ACC112 (cell line): Measurements from ENCODE around the gene SHLD1.
"Not testable (repeated sequence)": the region's sequence is repeated elsewhere in the genome, so short reads cannot be mapped to it uniquely, and the experiment has no call there.

Experiments
- H2AFZ ChIP-seq: fragments of 200-600 bp; sonication (generic); one replicate; pipeline ENCODE4 v1.6.0; 2017; ENCODE audit warnings: antibody characterized with exemption, low read length; ENCODE audit not compliant: unreplicated experiment
- H3K27ac ChIP-seq: fragments of 200-600 bp; sonication (generic); 2 replicates; pipeline ENCODE4 v1.5.1; 2014; ENCODE audit warnings: low read depth, mild to moderate bottlenecking, antibody characterized with exemption, low read length, moderate library complexity
- H3K27me3 ChIP-seq: fragments of 200-600 bp; sonication (generic); 2 replicates; pipeline ENCODE4 v1.6.1; 2014; ENCODE audit warnings: mild to moderate bottlenecking, antibody characterized with exemption, low read length, moderate library complexity, mixed read lengths; ENCODE audit not compliant: insufficient read depth
- H3K36me3 ChIP-seq: fragments of 200-600 bp; sonication (generic); 2 replicates; pipeline ENCODE4 v1.6.1; 2016; ENCODE audit warnings: mild to moderate bottlenecking, antibody characterized with exemption, low read length, moderate library complexity, mixed read lengths; ENCODE audit not compliant: insufficient read depth
- H3K4me1 ChIP-seq: fragments of 200-600 bp; sonication (generic); one replicate; pipeline ENCODE4 v1.6.1; 2016; ENCODE audit warnings: low read length, mixed read lengths; ENCODE audit not compliant: insufficient read depth, unreplicated experiment, control insufficient read depth
- H3K4me3 ChIP-seq: fragments of 200-600 bp; sonication (generic); 2 replicates; pipeline ENCODE4 v1.5.1; 2014; ENCODE audit warnings: mild to moderate bottlenecking, low read depth, low read length
- H3K79me2 ChIP-seq: fragments of 200-600 bp; sonication (generic); one replicate; pipeline ENCODE4 v1.6.0; 2016; ENCODE audit warnings: low read length; ENCODE audit not compliant: control insufficient read depth, unreplicated experiment, insufficient read depth

SHLD1 gene, protein sequence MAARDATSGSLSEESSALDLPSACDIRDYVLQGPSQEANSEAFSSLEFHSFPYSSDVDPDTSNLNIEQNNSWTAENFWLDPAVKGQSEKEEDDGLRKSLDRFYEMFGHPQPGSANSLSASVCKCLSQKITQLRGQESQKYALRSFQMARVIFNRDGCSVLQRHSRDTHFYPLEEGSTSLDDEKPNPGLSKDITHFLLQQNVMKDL

DNA sequence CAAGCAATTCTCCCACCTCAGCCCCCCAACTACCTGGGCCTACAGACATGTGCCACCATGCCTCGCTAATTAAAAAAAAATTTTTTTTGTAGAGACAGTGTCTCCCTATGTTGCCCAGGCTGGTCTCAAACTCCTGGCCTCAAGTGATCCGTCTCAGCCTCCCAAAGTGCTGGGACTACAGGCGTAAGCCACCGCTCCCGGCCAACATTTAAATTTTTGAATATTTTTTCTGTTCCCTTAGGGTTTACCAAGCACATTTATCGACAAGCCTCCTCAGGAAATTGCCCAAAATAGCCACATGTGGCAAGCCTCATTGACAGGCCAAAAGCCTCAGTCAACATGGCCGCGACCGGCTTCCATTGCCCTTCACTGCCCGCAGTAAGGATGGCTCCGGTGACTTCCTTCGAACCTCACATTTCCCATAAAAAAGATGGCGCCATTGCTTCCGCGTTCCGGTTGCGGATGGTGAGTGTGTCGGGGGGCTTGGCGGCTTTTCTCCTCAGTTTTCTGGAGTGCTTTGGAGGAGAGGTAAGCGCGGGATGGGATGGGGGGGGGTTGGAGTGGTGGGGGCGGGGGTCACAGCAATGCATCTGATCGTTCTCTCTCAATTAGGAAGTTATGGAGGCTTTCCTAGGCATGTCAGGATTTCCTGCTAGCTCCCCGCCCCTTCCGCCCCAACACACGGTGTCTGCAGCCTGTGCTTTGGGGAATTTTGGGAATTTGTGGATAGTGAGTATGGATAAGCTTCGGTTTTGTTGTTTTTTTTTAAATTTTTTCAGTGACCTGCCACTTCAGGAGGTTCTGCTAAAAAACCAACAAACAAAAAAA is at the start of gene SHLD1:
Gene SHLD1 (plus strand): TSS at position 450 of the 828 bp plus-strand sequence. CDS start 22,465 bp downstream, outside the sequence.
- H3K79me2 ChIP-seq: no peaks in the 10 kb centered on the region
- peak within 1 kb of the TSS; percentile 76 for H3K4me3 ChIP-seq
- no peaks in the 10 kb centered on the region for H3K27me3 ChIP-seq
- H3K27ac ChIP-seq: peak within 1 kb of the TSS; percentile 33
- H3K4me1 ChIP-seq: no peaks in the 10 kb centered on the region
- H3K36me3 ChIP-seq: no peaks in the 10 kb centered on the region
- peak within 1 kb of the TSS; percentile 63 for H2AFZ ChIP-seq

DNA sequence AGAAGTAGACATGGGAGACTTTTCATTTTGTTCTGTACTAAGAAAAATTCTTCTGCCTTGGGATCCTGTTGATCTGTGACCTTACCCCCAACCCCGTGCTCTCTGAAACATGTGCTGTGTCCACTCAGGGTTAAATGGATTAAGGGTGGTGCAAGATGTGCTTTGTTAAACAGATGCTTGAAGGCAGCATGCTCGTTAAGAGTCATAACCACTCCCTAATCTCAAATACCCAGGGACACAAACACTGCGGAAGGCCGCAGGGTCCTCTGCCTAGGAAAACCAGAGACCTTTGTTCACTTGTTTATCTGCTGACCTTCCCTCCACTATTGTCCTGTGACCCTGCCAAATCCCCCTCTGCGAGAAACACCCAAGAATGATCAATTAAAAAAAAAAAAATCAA is 47.9 kb upstream of the SHLD1 start:
- not testable (repeated sequence) for H3K36me3 ChIP-seq, H3K4me3 ChIP-seq, H3K27me3 ChIP-seq, H3K4me1 ChIP-seq, H2AFZ ChIP-seq, H3K79me2 ChIP-seq, H3K27ac ChIP-seq

DNA sequence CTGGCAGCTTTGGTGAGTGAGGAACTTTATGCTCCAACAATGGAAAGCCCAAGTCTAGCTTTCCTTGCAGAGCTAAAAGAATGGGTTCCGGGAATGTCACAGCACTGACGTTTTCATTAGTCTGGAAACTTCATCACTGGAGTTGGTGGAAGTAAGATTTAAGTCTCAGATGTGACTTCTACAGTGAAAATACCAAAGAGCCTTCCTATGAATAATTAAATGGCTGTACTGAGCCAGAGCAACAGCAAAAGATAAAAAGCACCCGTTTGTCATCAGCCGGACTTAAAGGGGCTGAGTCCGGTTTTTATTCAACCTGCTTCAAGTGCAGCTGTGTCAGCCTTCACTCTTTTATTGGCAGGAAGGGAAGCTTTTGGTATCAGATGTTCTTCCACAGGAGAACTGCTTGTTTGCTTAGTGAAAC is 46.5 kb upstream of the SHLD1 start:
- no peaks in the 10 kb centered on the region for H3K4me1 ChIP-seq
- H3K79me2 ChIP-seq: no peaks in the 10 kb centered on the region
- H3K4me3 ChIP-seq: no peak overlapping the region
- H3K36me3 ChIP-seq: no peaks in the 10 kb centered on the region
- H3K27ac ChIP-seq: no peak overlapping the region
- H2AFZ ChIP-seq: peak overlapping the region; percentile 30
- H3K27me3 ChIP-seq: no peaks in the 10 kb centered on the region

DNA sequence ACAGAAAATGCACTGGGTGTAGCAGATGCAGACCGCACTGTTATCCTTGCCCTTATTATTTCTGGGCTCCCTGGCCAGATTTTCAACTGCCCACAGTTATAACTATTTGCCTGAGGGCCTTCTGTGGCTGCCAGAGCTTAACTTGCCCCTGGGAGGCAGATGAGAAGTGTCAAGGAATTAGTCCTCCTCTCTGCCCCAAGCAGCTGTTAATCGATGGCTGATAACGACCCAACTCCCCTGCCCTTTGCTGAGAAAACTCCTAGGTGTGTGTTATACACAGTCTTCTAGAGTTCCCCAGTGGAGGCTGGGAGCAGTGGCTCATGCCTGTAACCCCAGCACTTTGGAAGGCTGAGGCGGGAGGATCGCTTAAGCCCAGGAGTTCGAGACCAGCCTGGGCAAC is 44.4 kb upstream of the SHLD1 start:
- no peaks in the 10 kb centered on the region for H3K27me3 ChIP-seq
- no peak overlapping the region for H3K4me3 ChIP-seq
- H3K27ac ChIP-seq: no peak overlapping the region
- no peaks in the 10 kb centered on the region for H3K79me2 ChIP-seq
- no peak overlapping the region for H2AFZ ChIP-seq
- H3K4me1 ChIP-seq: no peaks in the 10 kb centered on the region
- H3K36me3 ChIP-seq: no peaks in the 10 kb centered on the region

DNA sequence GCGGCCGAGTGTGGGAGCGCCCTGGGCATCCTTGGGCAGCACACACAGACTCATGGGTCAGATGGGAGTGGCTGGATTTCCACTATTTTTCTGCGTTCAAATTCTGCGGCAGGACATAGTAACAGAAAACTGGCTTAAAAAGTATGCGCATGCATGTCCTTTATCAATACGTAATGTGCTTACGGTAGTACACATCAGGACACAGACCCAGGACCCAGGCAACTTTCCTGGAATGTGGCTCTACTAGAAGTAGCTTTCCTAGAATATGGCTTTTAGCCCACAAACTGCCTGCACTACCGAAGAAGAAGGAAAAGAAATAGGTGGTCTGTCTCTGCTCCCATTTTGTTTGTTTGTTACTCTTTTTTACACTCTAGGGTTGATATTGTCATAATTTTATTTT is 43.4 kb upstream of the SHLD1 start:
- no peak overlapping the region for H2AFZ ChIP-seq
- H3K4me3 ChIP-seq: no peak overlapping the region
- no peaks in the 10 kb centered on the region for H3K27me3 ChIP-seq
- no peaks in the 10 kb centered on the region for H3K4me1 ChIP-seq
- H3K79me2 ChIP-seq: no peaks in the 10 kb centered on the region
- no peak overlapping the region for H3K27ac ChIP-seq
- no peaks in the 10 kb centered on the region for H3K36me3 ChIP-seq

DNA sequence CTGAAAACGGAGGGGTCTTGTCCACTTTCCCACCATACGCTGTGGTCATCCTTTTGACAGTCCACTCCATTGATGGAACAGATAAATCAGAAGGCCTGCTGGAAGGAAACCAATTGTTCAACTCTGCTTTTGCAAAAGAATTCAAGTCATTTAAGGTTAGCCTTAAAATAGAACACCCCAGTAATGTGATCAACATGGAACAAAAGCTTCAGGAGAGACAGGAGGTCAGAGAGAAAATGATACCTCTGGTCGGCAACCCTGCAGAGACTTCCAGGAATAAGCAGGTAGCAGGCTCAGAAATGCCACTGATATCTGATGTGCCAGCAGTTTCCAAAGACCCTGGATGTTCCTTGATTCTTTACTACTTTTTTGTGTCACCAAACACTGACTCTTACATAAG is 39.6 kb upstream of the SHLD1 start:
- no peak overlapping the region for H3K27ac ChIP-seq
- H3K4me1 ChIP-seq: no peaks in the 10 kb centered on the region
- no peaks in the 10 kb centered on the region for H3K79me2 ChIP-seq
- no peak overlapping the region for H2AFZ ChIP-seq
- H3K36me3 ChIP-seq: no peaks in the 10 kb centered on the region
- H3K27me3 ChIP-seq: no peaks in the 10 kb centered on the region
- no peak overlapping the region for H3K4me3 ChIP-seq

DNA sequence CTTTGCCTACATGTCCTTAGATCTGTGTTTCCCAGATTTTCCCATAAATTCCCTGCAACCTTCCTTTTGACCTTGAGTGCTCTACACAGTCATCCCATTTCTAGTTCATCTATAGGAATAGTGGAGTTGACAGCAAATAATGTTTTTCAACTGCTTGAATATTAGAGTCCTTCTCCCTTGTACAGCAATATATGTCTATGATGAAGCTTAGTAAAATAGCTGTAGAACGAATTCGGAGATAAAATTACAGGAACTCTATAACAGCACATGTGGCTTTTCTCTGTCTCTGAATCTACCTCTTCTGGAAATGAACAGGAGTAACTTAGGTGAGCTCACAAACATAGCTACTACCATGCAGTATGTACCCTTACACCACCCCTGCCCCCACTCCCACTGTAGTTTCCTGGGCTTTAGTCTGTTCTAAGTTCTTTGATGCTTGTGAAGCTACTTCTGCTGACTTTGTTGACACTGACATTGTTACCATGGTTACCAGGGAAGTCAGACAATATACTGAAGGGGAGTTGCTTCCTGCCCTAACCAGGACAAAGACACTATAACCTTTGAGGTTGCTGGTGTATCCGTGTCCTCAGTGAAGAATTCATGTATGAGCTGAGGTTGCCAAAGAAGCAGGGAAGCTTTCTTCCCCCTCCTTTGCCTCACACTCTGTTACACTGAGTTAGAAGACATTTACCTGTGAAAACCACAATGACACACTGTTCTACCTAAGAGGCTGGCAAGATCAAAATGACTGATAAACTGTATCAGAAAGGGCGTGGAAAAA is 35.8 kb upstream of the SHLD1 start:
- no peaks in the 10 kb centered on the region for H3K36me3 ChIP-seq
- no peak overlapping the region for H3K4me3 ChIP-seq
- no peaks in the 10 kb centered on the region for H3K27me3 ChIP-seq
- H2AFZ ChIP-seq: no peak overlapping the region
- no peaks in the 10 kb centered on the region for H3K79me2 ChIP-seq
- peaks cover 9% of the 10 kb centered on the region for H3K4me1 ChIP-seq
- H3K27ac ChIP-seq: no peak overlapping the region

DNA sequence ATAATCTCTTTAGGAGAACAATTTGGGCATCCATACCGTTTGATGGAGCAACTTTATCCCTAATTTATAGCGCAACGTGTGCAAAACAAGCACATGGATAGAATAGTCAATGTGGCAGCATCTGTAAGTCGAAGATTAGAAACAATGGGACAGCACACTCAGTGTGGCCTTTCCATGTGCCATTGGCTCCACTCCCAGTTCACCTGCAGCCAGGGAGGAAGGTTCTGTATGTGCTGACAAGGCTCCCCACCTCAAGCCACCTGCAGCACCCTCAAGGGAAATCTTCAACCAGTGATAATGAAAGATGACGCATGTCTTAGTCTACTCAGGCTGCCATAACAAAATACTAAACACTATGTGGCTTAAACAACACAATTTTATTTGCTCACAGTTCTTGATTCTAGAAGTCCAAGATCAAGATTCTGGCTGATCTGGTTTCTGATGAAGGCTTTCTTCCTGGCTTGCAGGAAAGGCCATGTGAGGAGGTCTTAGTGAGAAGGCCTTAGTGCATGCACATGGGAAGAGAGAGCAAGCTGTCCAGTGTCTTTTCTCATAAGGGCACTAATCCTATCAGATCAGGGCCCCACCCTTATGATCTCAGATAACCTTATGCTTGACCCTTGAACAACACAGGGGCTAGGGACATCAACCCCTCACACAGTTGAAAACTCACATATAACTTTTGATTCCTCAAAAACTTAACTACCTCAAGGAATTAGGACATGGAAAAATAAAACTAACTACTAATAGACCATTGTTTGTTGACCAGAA is 34.9 kb upstream of the SHLD1 start:
- no peaks in the 10 kb centered on the region for H3K79me2 ChIP-seq
- peaks cover 17% of the 10 kb centered on the region for H3K4me1 ChIP-seq
- no peaks in the 10 kb centered on the region for H3K36me3 ChIP-seq
- H3K27ac ChIP-seq: no peak overlapping the region
- no peak overlapping the region for H3K4me3 ChIP-seq
- H2AFZ ChIP-seq: no peak overlapping the region
- H3K27me3 ChIP-seq: no peaks in the 10 kb centered on the region

DNA sequence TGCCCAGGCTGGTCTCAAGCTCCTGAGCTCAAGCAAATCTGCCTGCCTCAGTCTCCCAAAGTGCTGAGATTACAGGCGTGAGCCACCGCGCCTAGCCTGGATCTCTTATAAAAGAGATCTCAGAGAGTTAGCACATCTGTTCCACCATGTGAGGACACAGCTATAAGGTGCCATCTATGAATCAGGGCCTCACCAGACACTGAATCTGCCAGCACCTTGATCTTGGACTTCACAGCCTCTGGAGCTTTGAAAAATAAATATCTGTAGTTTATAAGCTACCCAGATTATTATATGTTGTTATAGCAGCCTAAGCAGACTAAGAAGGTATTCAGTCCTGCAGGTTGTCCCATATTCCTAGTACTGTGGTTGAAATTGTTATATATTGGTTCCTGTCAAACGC is 33.2 kb upstream of the SHLD1 start:
- H3K4me1 ChIP-seq: peaks cover 25% of the 10 kb centered on the region
- no peaks in the 10 kb centered on the region for H3K79me2 ChIP-seq

DNA sequence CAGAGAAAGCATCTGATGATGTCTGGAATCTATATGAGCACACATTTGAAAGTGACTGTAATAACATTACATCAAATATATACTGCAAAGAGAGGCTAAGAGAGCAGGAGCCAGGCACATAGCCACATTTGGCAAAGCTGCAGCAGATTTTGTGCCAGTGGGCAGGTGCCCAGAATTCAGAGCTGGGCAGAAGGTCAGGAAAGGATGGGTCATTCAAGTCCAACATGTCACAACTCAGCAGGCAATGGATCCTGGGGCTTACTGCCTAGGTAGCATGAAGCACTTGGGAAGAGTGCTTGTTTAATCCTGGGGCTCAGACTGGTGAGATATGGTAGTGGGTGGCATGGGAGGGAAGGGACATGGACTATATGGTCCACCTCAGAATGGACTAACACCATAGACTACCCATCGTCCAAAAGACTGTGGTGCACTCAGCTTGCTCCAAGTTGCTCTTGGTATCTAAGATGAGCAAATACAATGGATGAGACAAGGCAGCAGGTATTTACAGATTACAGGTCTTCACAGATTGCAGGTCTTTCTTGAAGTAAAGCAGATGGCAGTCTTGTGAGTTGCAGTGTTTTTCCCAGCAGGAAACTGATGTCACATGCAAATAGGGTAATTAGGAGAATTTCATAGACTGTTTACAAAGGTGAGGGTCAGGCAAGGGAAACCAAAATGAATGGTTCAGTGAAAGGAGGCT is 31.2 kb upstream of the SHLD1 start:
- no peaks in the 10 kb centered on the region for H3K36me3 ChIP-seq
- H3K79me2 ChIP-seq: no peaks in the 10 kb centered on the region
- no peaks in the 10 kb centered on the region for H3K27me3 ChIP-seq
- no peak overlapping the region for H2AFZ ChIP-seq
- H3K4me1 ChIP-seq: peaks cover 26% of the 10 kb centered on the region
- H3K27ac ChIP-seq: peak overlapping the region; percentile 35; the same call in 1 of the 2 replicates
- H3K4me3 ChIP-seq: no peak overlapping the region

More for the DNA sequence above, 33.2 kb upstream of the SHLD1 start:
- Histone ChIP-seq H3K27ac (no peak overlapping the region), H3K4me3 (no peak overlapping the region), H3K27me3 (no peaks in the 10 kb centered on the region), H2AFZ (no peak overlapping the region), H3K36me3 (no peaks in the 10 kb centered on the region)
